Upper lobe of left lung (tissue), 4 donors: ENCODE data around the gene MIA.
"Not testable (repeated sequence)": the region's sequence is repeated elsewhere in the genome, so short reads cannot be mapped to it uniquely, and the experiment has no call there.

Experiments used
- CTCF ChIP-seq, 6 experiments: fragments of 450-650 bp in 4 of 6; fragments of 200-600 bp in 2 of 6; sonication (generic) in 2 of 6; IDR thresholded peaks; one replicate each; pipeline ENCODE4 v1.5.1; 2016 to 2019; ENCODE audit warnings: antibody characterized with exemption in 6 of 6
- EP300 ChIP-seq, 4 donors: sonication (generic); formaldehyde crosslinking; IDR thresholded peaks; one replicate each; pipeline ENCODE4 v1.5.1; 2017; ENCODE audit warnings: antibody characterized with exemption in 4 of 4, control low read depth in 2 of 4
- POLR2A ChIP-seq, 4 donors: fragments of 450-650 bp; IDR thresholded peaks; one replicate each; pipeline ENCODE4 v1.5.1; 2016 to 2017; ENCODE audit warnings: antibody characterized with exemption in 4 of 4, mild to moderate bottlenecking in 2 of 4
- POLR2AphosphoS5 ChIP-seq, 2 donors: sonication (generic); formaldehyde crosslinking; IDR thresholded peaks; one replicate each; pipeline ENCODE4 v1.5.1; 2017; ENCODE audit warnings: antibody characterized with exemption in 2 of 2

- TF ChIP-seq POLR2A (IDR thresholded peaks at IDR 0.05) (peak in 1 of 4 donors; percentile 49), CTCF (IDR thresholded peaks at IDR 0.05) (peak in 2 of 6 experiments; percentile 19 to 23), POLR2AphosphoS5 (IDR thresholded peaks at IDR 0.05) (peak; percentile 22 to 47)
- TF ChIP-seq EP300 (IDR thresholded peaks at IDR 0.05): not testable (repeated sequence)
Measured at GRCh38 chr19:40810649-40811408, 35.5 kb downstream of the MIA start.
